ENCODE measurements around the gene DHX9.

The DHX9 gene

DNA sequence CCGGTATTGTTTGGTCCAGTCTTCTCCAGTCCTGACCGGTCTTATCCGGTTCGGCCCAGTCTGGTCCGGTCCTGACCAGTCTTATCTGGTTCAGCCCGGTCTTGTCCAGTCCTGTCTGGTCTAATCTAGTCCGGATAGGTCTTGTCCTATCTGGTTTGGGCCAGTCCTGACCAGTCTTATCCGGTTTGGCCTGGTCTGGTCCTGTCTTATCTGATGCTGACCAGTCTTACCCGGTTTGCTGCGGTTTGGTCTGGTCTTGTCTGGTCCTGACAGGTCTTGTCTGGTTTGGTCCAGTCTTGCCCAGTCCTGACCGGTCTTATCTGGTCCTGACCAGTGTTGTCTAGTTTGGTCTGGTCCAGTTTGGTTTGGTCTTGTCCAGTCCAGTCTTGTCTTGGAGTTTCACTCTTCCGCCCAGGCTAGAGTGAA is 30.1 kb downstream of the DHX9 start:
- Histone ChIP-seq H3K4me3 (ENCODE audit: low read depth in 1 of 2, low read length in 2 of 2) (no peak overlapping the region), H3K27ac (ENCODE audit: low read length) (no peak overlapping the region; the same call in 1 of the 2 replicates), H3K9ac (ENCODE audit: low read depth, low read length) (no peak overlapping the region), H3K9me3 (ENCODE audit: insufficient read depth, low read length, severe bottlenecking) (no peaks in the 10 kb centered on the region), H4K20me1 (ENCODE audit: insufficient read depth, low read length) (peaks cover 25% of the 10 kb centered on the region), H3K4me2 (ENCODE audit: insufficient read depth, low read length) (no peak overlapping the region), H2AFZ (ENCODE audit: low read depth, low read length) (no peak overlapping the region), H3K36me3 (ENCODE audit: insufficient read depth, low read length) (peaks cover 99% of the 10 kb centered on the region), H3K79me2 (ENCODE audit: insufficient read depth, low read length) (peaks cover 33% of the 10 kb centered on the region), H3K27me3 (ENCODE audit: insufficient read depth, low read length, poor library complexity) (no peaks in the 10 kb centered on the region), H3K4me1 (ENCODE audit: insufficient read depth, low read length) (no peaks in the 10 kb centered on the region)
- DNase-seq (no peak), ATAC-seq (ENCODE audit: insufficient read depth, low read depth) (no peak)
- TF ChIP-seq EZH2 (IDR thresholded peaks at IDR 0.05; ENCODE audit: borderline replicate concordance, low read depth, low read length, severe bottlenecking): no peak
- TF ChIP-seq, protein P1, sequence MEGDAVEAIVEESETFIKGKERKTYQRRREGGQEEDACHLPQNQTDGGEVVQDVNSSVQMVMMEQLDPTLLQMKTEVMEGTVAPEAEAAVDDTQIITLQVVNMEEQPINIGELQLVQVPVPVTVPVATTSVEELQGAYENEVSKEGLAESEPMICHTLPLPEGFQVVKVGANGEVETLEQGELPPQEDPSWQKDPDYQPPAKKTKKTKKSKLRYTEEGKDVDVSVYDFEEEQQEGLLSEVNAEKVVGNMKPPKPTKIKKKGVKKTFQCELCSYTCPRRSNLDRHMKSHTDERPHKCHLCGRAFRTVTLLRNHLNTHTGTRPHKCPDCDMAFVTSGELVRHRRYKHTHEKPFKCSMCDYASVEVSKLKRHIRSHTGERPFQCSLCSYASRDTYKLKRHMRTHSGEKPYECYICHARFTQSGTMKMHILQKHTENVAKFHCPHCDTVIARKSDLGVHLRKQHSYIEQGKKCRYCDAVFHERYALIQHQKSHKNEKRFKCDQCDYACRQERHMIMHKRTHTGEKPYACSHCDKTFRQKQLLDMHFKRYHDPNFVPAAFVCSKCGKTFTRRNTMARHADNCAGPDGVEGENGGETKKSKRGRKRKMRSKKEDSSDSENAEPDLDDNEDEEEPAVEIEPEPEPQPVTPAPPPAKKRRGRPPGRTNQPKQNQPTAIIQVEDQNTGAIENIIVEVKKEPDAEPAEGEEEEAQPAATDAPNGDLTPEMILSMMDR (IDR thresholded peaks at IDR 0.05; ENCODE audit: borderline replicate concordance, extremely low read depth, low read length, poor library complexity, severe bottlenecking): no peak

DNA sequence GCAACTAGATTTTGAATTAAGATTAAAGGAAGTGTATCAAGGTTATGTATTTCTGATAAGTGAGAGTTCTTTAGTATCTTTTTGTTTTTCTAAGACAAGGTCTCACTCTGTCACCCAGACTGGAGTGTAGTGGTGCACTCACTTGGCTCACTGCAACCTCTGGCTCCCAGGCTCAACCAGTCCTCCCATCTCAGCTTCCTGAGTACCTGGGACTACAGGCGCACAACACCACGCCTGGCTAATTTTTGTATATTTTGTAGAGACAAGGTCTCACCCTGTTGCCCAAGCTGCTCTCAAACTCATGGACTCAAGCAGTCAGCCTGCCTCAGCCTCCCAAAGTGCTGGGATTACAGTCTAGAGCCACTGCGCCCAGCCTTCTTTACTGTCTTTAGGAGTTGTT is 33.7 kb downstream of the DHX9 start:
- Histone ChIP-seq H2AFZ (ENCODE audit: low read depth, low read length) (no peak overlapping the region), H3K36me3 (ENCODE audit: insufficient read depth, low read length) (peaks cover 99% of the 10 kb centered on the region), H3K4me1 (ENCODE audit: insufficient read depth, low read length) (no peaks in the 10 kb centered on the region), H3K27me3 (ENCODE audit: insufficient read depth, low read length, poor library complexity) (no peaks in the 10 kb centered on the region), H3K27ac (ENCODE audit: low read length) (no peak overlapping the region), H3K9ac (ENCODE audit: low read depth, low read length) (no peak overlapping the region), H3K4me2 (ENCODE audit: insufficient read depth, low read length) (no peak overlapping the region), H3K9me3 (ENCODE audit: insufficient read depth, low read length, severe bottlenecking) (no peaks in the 10 kb centered on the region), H4K20me1 (ENCODE audit: insufficient read depth, low read length) (peaks cover 15% of the 10 kb centered on the region), H3K4me3 (ENCODE audit: low read depth in 1 of 2, low read length in 2 of 2) (no peak overlapping the region), H3K79me2 (ENCODE audit: insufficient read depth, low read length) (peaks cover 15% of the 10 kb centered on the region)
- no peak for TF ChIP-seq EZH2 (IDR thresholded peaks at IDR 0.05; ENCODE audit: borderline replicate concordance, low read depth, low read length, severe bottlenecking)
- TF ChIP-seq, protein P1 (IDR thresholded peaks at IDR 0.05; ENCODE audit: borderline replicate concordance, extremely low read depth, low read length, poor library complexity, severe bottlenecking): no peak
- ATAC-seq (ENCODE audit: insufficient read depth, low read depth) (no peak), DNase-seq (no peak)

DNA sequence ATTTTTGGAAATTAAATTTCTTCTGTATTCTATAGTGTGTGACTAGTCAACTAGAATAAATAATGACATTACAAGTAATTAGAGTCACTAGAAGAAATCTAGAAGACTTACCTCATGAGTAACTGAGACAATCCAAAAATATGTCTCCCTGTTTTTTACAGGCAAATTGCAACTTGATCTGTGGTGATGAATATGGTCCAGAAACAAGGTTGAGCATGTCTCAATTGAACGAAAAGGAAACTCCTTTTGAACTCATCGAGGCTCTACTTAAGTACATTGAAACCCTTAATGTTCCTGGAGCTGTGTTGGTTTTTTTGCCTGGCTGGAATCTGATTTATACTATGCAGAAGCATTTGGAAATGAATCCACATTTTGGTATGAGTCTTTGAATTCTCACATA is 36.7 kb downstream of the DHX9 start:
- H3K9me3 ChIP-seq (ENCODE audit: insufficient read depth, low read length, severe bottlenecking): no peaks in the 10 kb centered on the region
- TF ChIP-seq, protein P1 (IDR thresholded peaks at IDR 0.05; ENCODE audit: borderline replicate concordance, extremely low read depth, low read length, poor library complexity, severe bottlenecking): no peak
- TF ChIP-seq EZH2 (IDR thresholded peaks at IDR 0.05; ENCODE audit: borderline replicate concordance, low read depth, low read length, severe bottlenecking): no peak
- DNase-seq (no peak), ATAC-seq (ENCODE audit: insufficient read depth, low read depth) (no peak)
- H3K36me3 ChIP-seq (ENCODE audit: insufficient read depth, low read length): peaks cover 100% of the 10 kb centered on the region
- H4K20me1 ChIP-seq (ENCODE audit: insufficient read depth, low read length): peaks cover 3% of the 10 kb centered on the region; the same call in 1 of the 2 replicates
- H3K4me1 ChIP-seq (ENCODE audit: insufficient read depth, low read length): no peaks in the 10 kb centered on the region
- no peaks in the 10 kb centered on the region for H3K27me3 ChIP-seq (ENCODE audit: insufficient read depth, low read length, poor library complexity)
- no peak overlapping the region for H3K4me3 ChIP-seq (ENCODE audit: low read depth in 1 of 2, low read length in 2 of 2)
- H3K9ac ChIP-seq (ENCODE audit: low read depth, low read length): no peak overlapping the region
- peaks cover 3% of the 10 kb centered on the region; the same call in 1 of the 2 replicates for H3K79me2 ChIP-seq (ENCODE audit: insufficient read depth, low read length)
- no peak overlapping the region for H3K27ac ChIP-seq (ENCODE audit: low read length)
- H3K4me2 ChIP-seq (ENCODE audit: insufficient read depth, low read length): no peak overlapping the region
- H2AFZ ChIP-seq (ENCODE audit: low read depth, low read length): no peak overlapping the region

DNA sequence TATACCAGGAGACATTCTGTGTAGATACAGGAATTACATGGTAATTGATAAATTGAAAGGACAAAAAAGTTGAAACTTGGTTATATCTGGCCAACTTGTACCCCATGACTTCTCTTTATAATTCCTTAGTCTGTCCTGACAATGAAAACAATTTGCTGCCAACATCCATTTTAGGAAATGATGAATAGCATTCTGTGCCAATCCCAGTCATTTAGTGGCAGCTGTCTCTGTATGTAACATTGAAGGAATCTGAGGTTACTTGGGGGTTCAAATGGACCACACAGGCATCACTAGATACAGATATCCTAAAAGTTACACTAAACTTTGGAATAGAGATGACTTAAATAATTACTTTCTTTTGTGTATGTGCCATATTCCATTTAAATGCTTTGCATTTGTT is 38.2 kb downstream of the DHX9 start:
- Histone ChIP-seq H3K4me1 (ENCODE audit: insufficient read depth, low read length) (no peaks in the 10 kb centered on the region), H3K79me2 (ENCODE audit: insufficient read depth, low read length) (peaks cover 3% of the 10 kb centered on the region; the same call in 1 of the 2 replicates), H3K4me2 (ENCODE audit: insufficient read depth, low read length) (no peak overlapping the region), H4K20me1 (ENCODE audit: insufficient read depth, low read length) (peaks cover 12% of the 10 kb centered on the region; the same call in 1 of the 2 replicates), H3K9ac (ENCODE audit: low read depth, low read length) (no peak overlapping the region), H3K36me3 (ENCODE audit: insufficient read depth, low read length) (peaks cover 100% of the 10 kb centered on the region), H2AFZ (ENCODE audit: low read depth, low read length) (no peak overlapping the region), H3K4me3 (ENCODE audit: low read depth in 1 of 2, low read length in 2 of 2) (no peak overlapping the region), H3K9me3 (ENCODE audit: insufficient read depth, low read length, severe bottlenecking) (no peaks in the 10 kb centered on the region), H3K27me3 (ENCODE audit: insufficient read depth, low read length, poor library complexity) (no peaks in the 10 kb centered on the region), H3K27ac (ENCODE audit: low read length) (no peak overlapping the region)
- DNase-seq (no peak), ATAC-seq (ENCODE audit: insufficient read depth, low read depth) (no peak)
- TF ChIP-seq EZH2 (IDR thresholded peaks at IDR 0.05; ENCODE audit: borderline replicate concordance, low read depth, low read length, severe bottlenecking): no peak
- TF ChIP-seq, protein P1 (IDR thresholded peaks at IDR 0.05; ENCODE audit: borderline replicate concordance, extremely low read depth, low read length, poor library complexity, severe bottlenecking): no peak

All from DND-41 (cell line).